Erythroblast (primary cell): Measurements from ENCODE around the gene PDLIM7.

Source experiments
- GATA1 ChIP-seq: IDR thresholded peaks from 2 replicates; pipeline ENCODE4 v1.6.1; 2011; ENCODE audit warnings: low read depth, mild to moderate bottlenecking, control low read depth, low read length, moderate library complexity
- POLR2A ChIP-seq: IDR thresholded peaks from 2 replicates; pipeline ENCODE4 v1.6.1; 2011; ENCODE audit warnings: mild to moderate bottlenecking, low read length

GRCh38 chr5:177531209-177531940, 34.0 kb upstream of the PDLIM7 start:
- TF ChIP-seq POLR2A, result no peak
- no peak for TF ChIP-seq GATA1
